NB4 (cell line): ENCODE results near the gene TERT.

Source experiments
- CTCF ChIP-seq: IDR thresholded peaks from one replicate; pipeline ENCODE4 v1.5.1; 2012; ENCODE audit warnings: low read depth, low read length
- MYC ChIP-seq: IDR thresholded peaks from 2 replicates; pipeline ENCODE4 v1.6.1; 2011; ENCODE audit warnings: low read depth, low read length
- POLR2A ChIP-seq: IDR thresholded peaks from 2 replicates; pipeline ENCODE4 v1.6.1; 2011; ENCODE audit warnings: mild to moderate bottlenecking; ENCODE audit not compliant: insufficient read length; ENCODE audit errors: extremely low read depth

- TF ChIP-seq CTCF = no peak
- no peak for TF ChIP-seq MYC
- no peak for TF ChIP-seq POLR2A
Observed at GRCh38 chr5:1299961-1300360, 5.1 kb upstream of the TERT start.
